ENCODE results near the gene MBNL3. TPM values are rescaled to one million over a fixed set of nuclear protein-coding genes. Genes with fewer than 3 reads are reported as not detected.

MBNL3 gene
- total RNA-seq, 2 donors from 2014 or later: 3.5 to 8.1 TPM

DNA sequence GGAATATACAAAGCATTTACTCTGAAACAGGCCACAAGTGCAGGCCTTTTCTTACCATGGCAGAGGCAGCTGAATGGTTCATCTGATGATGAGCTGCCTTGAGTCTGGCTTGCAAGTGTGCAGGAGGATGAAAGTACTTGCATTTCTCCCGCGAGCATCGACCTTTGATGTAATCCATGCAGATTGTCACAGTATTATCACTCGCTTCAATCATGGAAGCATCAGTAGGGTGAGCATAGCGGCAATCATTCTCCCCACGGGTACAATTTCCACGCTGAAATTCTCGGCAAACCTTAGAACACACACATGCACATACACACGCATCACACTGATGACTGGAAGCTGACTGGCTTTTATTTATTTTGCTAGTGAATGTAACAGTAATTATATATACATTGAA is 98.0 kb downstream of the MBNL3 start:
- H3K27me3 ChIP-seq (replicated peaks; ENCODE audit: insufficient read depth): no peaks in the 10 kb centered on the region
- TF ChIP-seq, protein P1, sequence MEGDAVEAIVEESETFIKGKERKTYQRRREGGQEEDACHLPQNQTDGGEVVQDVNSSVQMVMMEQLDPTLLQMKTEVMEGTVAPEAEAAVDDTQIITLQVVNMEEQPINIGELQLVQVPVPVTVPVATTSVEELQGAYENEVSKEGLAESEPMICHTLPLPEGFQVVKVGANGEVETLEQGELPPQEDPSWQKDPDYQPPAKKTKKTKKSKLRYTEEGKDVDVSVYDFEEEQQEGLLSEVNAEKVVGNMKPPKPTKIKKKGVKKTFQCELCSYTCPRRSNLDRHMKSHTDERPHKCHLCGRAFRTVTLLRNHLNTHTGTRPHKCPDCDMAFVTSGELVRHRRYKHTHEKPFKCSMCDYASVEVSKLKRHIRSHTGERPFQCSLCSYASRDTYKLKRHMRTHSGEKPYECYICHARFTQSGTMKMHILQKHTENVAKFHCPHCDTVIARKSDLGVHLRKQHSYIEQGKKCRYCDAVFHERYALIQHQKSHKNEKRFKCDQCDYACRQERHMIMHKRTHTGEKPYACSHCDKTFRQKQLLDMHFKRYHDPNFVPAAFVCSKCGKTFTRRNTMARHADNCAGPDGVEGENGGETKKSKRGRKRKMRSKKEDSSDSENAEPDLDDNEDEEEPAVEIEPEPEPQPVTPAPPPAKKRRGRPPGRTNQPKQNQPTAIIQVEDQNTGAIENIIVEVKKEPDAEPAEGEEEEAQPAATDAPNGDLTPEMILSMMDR (IDR thresholded peaks at IDR 0.05): no peak
- DNase-seq (ENCODE audit: low spot score): no peak
- no peaks in the 10 kb centered on the region for H3K4me1 ChIP-seq (ENCODE audit: control insufficient read depth in 1 of 2, low read depth in 2 of 2)
- no peaks in the 10 kb centered on the region for H3K9me3 ChIP-seq
- no peak for ATAC-seq (ENCODE audit: insufficient number of reproducible peaks, low FRiP score, low read depth)
- H3K4me3 ChIP-seq: no peak overlapping the region
- no peak overlapping the region for H3K27ac ChIP-seq
- H3K36me3 ChIP-seq: no peaks in the 10 kb centered on the region

DNA sequence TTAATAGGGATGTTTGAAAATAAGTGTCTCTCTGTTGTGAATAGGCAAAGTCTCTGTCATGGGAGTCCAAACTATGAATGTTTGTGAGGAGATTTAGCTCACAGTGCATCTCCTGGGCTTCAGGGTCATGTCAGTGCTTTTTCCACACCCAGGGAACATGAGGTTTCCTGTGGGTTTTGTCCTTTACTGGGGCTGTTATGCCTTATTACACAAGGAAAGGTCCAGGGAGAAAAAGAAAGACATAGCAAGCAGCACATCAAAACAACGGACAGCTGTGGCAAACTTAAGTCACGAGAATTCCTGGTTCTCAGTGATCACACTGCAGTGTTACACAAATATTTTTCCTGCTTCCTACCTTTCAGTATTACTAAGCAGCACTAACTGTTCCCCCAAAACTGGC is 99.4 kb downstream of the MBNL3 start:
- Histone ChIP-seq H3K36me3 (no peaks in the 10 kb centered on the region), H3K9me3 (no peaks in the 10 kb centered on the region), H3K27me3 (replicated peaks; ENCODE audit: insufficient read depth) (no peaks in the 10 kb centered on the region), H3K27ac (no peak overlapping the region), H3K4me1 (ENCODE audit: control insufficient read depth in 1 of 2, low read depth in 2 of 2) (no peaks in the 10 kb centered on the region), H3K4me3 (no peak overlapping the region)
- TF ChIP-seq, protein P1 (IDR thresholded peaks at IDR 0.05): no peak
- DNase-seq (ENCODE audit: low spot score): no peak
- no peak for ATAC-seq (ENCODE audit: insufficient number of reproducible peaks, low FRiP score, low read depth)

DNA sequence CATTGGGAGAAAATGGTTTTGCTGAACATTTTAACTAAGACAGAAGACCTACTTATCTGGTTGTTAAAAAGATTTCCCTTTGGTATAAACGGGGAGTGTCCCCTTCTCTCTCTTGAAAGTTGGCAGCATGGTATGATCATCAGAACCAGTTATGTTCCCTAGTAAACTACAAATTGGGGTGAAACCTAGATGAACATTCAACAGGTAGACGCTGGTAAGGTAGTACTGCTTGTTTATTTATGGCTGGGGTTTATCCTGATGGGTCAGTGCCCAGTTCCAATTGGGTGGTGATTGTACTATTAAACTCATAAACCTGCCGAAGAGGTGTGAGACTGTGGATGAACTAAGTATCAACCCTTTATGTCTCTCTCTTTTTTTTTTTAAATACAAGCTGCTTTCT is 100.5 kb downstream of the MBNL3 start:
- TF ChIP-seq, protein P1 (IDR thresholded peaks at IDR 0.05): no peak
- Histone ChIP-seq H3K27me3 (replicated peaks; ENCODE audit: insufficient read depth) (no peaks in the 10 kb centered on the region), H3K9me3 (no peaks in the 10 kb centered on the region), H3K4me3 (no peak overlapping the region), H3K4me1 (ENCODE audit: control insufficient read depth in 1 of 2, low read depth in 2 of 2) (no peaks in the 10 kb centered on the region), H3K36me3 (no peaks in the 10 kb centered on the region), H3K27ac (no peak overlapping the region)
- DNase-seq (ENCODE audit: low spot score) (no peak), ATAC-seq (ENCODE audit: insufficient number of reproducible peaks, low FRiP score, low read depth) (no peak)

DNA sequence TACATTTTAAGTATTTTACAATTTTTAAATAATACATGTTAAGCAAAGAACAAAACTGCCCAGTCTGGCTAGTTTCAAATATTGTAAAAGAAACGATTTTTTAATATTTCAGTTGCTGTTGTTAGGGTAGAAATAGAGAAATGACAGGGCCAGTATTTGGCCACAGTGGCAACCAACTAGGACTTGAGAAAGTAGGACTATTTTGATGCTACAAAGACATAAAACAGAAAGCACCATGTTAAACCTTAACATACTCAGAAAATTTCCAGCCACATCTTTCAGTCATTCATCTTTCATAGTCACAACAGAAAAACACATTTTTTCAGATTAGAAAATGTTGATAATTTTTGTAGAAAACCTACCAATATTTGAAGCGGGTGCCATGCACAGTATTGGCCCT is 104.5 kb downstream of the MBNL3 start:
- Histone ChIP-seq H3K4me1 (ENCODE audit: control insufficient read depth in 1 of 2, low read depth in 2 of 2) (no peaks in the 10 kb centered on the region), H3K27ac (no peak overlapping the region), H3K27me3 (replicated peaks; ENCODE audit: insufficient read depth) (no peaks in the 10 kb centered on the region), H3K36me3 (no peaks in the 10 kb centered on the region), H3K4me3 (no peak overlapping the region), H3K9me3 (no peaks in the 10 kb centered on the region)
- ATAC-seq (ENCODE audit: insufficient number of reproducible peaks, low FRiP score, low read depth) (no peak), DNase-seq (ENCODE audit: low spot score) (no peak)
- TF ChIP-seq, protein P1 (IDR thresholded peaks at IDR 0.05): no peak

DNA sequence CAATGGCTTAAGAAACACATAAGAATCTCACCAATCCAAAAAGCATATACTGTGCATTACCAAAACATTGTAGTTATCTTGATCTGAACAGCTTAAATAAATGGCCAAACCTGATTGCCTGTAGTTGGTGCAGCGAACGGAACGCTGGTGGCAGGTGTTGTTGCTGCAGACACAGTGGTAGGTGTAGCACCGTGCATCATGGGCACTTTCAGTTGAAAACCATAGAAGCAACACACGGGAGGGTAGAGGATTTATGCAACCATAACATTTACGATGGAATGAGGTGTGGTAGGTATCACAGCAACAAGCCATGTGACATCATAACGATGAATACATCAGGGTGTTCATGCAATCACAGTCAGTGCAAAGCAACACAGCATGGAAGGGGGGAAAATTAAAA is 106.8 kb downstream of the MBNL3 start:
- Histone ChIP-seq H3K36me3 (no peaks in the 10 kb centered on the region), H3K4me1 (ENCODE audit: control insufficient read depth in 1 of 2, low read depth in 2 of 2) (no peaks in the 10 kb centered on the region), H3K4me3 (no peak overlapping the region), H3K27me3 (replicated peaks; ENCODE audit: insufficient read depth) (no peaks in the 10 kb centered on the region), H3K27ac (no peak overlapping the region), H3K9me3 (no peaks in the 10 kb centered on the region)
- ATAC-seq (ENCODE audit: insufficient number of reproducible peaks, low FRiP score, low read depth) (no peak), DNase-seq (ENCODE audit: low spot score) (no peak)
- TF ChIP-seq, protein P1 (IDR thresholded peaks at IDR 0.05): no peak

Data from thoracic aorta (tissue), 2 donors.